ENCODE data around the gene KCNV2. TPM values are rescaled to one million over a fixed set of nuclear protein-coding genes. Genes with fewer than 3 reads are reported as not detected.

KCNV2 gene
- total and polyA plus RNA-seq, 3 experiments from 2014 or later = not detected

DNA sequence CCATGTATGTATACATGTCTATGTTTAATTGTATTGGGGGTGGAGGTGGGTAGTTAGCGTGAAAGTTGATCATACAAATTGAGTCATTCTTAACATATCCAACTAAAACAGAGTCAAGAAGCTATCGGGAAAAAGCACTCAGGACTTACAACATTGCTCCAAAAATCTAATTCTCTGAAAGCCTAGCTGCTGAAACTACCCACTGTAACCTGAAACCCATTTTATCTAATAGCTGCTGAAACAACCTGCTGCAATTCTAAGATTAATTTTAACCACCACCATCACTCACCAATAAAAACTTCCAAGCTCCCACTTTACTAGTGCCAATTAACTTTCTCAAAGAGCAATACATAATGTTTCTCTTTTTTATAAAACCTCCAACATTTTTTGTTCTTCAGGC is 32.2 kb downstream of the KCNV2 start:
- Mint-ChIP-seq H3K27ac (no peak overlapping the region), H3K4me1 (peaks cover 0 to 5% (median 4%) of the 10 kb centered on the region in 3 donors), H3K27me3 (no peaks in the 10 kb centered on the region), H3K36me3 (peaks cover 36 to 45% (median 38%) of the 10 kb centered on the region in 3 donors), H3K9me3 (peaks cover 0 to 4% (median 2%) of the 10 kb centered on the region in 5 donors), H3K4me3 (no peak overlapping the region)
- no peak overlapping the region for H3K4me3 ChIP-seq (ENCODE audit: low read length)
- H3K4me1 ChIP-seq (ENCODE audit: insufficient read depth, low read length) = no peaks in the 10 kb centered on the region
- H3K9me3 ChIP-seq (ENCODE audit: low read length) = no peaks in the 10 kb centered on the region
- CTCF ChIA-PET = no interaction called here
- no peak overlapping the region for H3K27ac ChIP-seq (ENCODE audit: low read depth, low read length)
- DNase-seq = no peak
- no peaks in the 10 kb centered on the region for H3K27me3 ChIP-seq (ENCODE audit: insufficient read depth, low read length, poor library complexity, severe bottlenecking)
- no peaks in the 10 kb centered on the region for H3K36me3 ChIP-seq (ENCODE audit: insufficient read depth, low read length)
- POLR2A ChIA-PET = no interaction called here

- H3K4me3 Mint-ChIP-seq = no peak overlapping the region
- ChIA-PET CTCF (no interaction called here), POLR2A (no interaction called here)
- Histone ChIP-seq H3K36me3 (ENCODE audit: insufficient read depth, low read length) (no peaks in the 10 kb centered on the region), H3K27me3 (ENCODE audit: insufficient read depth, low read length, poor library complexity, severe bottlenecking) (no peaks in the 10 kb centered on the region), H3K9me3 (ENCODE audit: low read length) (no peaks in the 10 kb centered on the region), H3K4me3 (ENCODE audit: low read length) (no peak overlapping the region), H3K27ac (ENCODE audit: low read depth, low read length) (no peak overlapping the region), H3K4me1 (ENCODE audit: insufficient read depth, low read length) (no peaks in the 10 kb centered on the region)
- H3K27me3 Mint-ChIP-seq = peaks cover 0 to 1% of the 10 kb centered on the region in 2 donors
- no peaks in the 10 kb centered on the region for H3K4me1 Mint-ChIP-seq
- DNase-seq = no peak
- peaks cover 0 to 4% (median 0%) of the 10 kb centered on the region in 5 donors for H3K9me3 Mint-ChIP-seq
- peaks cover 22 to 48% (median 37%) of the 10 kb centered on the region in 3 donors for H3K36me3 Mint-ChIP-seq
- H3K27ac Mint-ChIP-seq = no peak overlapping the region
Measured at GRCh38 chr9:2755285-2755684, 38.0 kb downstream of the KCNV2 start.

DNA sequence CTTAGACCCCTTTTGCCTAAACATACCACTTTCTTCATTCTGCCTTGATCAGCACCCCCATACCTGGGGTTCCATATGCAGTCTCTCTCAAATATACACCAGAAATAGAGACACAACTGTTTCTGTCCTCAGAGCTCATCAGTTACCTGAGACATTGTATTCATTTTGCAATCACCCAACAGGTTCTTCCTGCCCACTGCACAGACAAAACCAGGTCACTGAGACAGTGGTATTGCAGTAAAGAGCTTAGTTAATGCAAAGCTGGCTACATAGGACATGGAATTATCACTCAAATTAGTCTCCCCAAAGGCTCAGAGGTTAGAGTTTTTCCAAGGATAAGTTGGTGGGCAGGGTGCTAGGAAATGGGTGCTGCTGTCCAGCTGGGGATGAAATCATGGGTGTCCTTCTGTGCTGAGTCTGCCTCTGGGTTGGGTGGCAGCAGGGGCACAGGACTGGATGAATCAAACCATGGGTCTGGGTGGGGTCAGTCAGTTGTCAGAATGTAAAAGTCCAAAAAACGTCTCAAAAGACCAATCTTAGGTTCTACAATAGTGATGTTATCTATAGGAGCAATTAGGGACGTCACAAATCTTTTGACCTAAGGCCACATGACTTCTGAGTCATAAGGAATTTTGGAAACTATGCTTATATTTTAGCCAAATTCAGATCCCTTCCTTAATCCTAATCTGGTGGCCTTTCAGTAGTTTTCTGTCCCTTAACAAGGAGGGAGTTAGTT is 41.0 kb downstream of the KCNV2 start:
- Mint-ChIP-seq H3K9me3 (peaks cover 0 to 4% (median 0%) of the 10 kb centered on the region in 5 donors), H3K27me3 (peaks cover 0 to 1% of the 10 kb centered on the region in 2 donors), H3K4me1 (no peaks in the 10 kb centered on the region), H3K27ac (no peak overlapping the region), H3K4me3 (no peak overlapping the region), H3K36me3 (peaks cover 15 to 31% (median 30%) of the 10 kb centered on the region in 3 donors)
- H3K27me3 ChIP-seq (ENCODE audit: insufficient read depth, low read length, poor library complexity, severe bottlenecking) = no peaks in the 10 kb centered on the region
- ChIA-PET POLR2A (no interaction called here), CTCF (no interaction called here)
- DNase-seq = no peak
- no peaks in the 10 kb centered on the region for H3K9me3 ChIP-seq (ENCODE audit: low read length)
- no peaks in the 10 kb centered on the region for H3K36me3 ChIP-seq (ENCODE audit: insufficient read depth, low read length)
- H3K4me1 ChIP-seq (ENCODE audit: insufficient read depth, low read length) = no peaks in the 10 kb centered on the region
- H3K4me3 ChIP-seq (ENCODE audit: low read length) = no peak overlapping the region
- H3K27ac ChIP-seq (ENCODE audit: low read depth, low read length) = no peak overlapping the region

DNA sequence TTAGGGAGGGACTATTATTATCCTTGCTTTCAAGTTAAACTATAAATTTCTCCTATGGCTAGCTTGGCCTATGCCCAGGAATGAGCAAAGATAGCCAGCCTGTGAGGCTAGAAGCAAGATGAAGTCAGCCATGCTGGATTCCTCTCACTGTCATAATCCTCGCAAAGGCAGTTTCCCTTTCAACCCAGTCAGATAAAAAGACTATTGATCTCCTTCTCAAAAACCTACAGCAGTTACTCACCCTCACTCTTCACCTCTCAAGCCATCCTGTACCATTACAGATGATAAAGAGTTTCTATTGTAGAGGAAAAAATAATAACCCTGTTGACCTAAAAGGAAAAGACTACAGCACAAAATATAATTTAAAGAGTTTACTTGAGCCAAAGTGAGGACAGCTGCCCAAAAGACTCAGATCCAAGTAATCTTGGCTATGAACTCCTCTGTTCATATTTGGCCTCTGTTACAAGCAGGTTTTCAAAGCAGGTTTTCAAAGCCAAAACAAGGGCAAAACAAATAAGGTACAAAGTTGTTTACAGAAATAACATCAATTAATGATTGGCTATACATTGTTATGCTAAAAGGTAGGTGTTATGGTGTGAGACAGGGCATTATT is 41.7 kb downstream of the KCNV2 start:
- Mint-ChIP-seq H3K9me3 (peaks cover 0 to 4% (median 0%) of the 10 kb centered on the region in 5 donors), H3K36me3 (peaks cover 12 to 25% (median 23%) of the 10 kb centered on the region in 3 donors), H3K4me1 (peaks cover 2 to 6% (median 5%) of the 10 kb centered on the region in 3 donors), H3K27me3 (peaks cover 0 to 1% of the 10 kb centered on the region in 2 donors), H3K4me3 (no peak overlapping the region), H3K27ac (no peak overlapping the region)
- no peaks in the 10 kb centered on the region for H3K36me3 ChIP-seq (ENCODE audit: insufficient read depth, low read length)
- peaks cover 2% of the 10 kb centered on the region for H3K4me1 ChIP-seq (ENCODE audit: insufficient read depth, low read length)
- CTCF ChIA-PET = no interaction called here
- no peaks in the 10 kb centered on the region for H3K9me3 ChIP-seq (ENCODE audit: low read length)
- POLR2A ChIA-PET = no interaction called here
- no peak overlapping the region for H3K4me3 ChIP-seq (ENCODE audit: low read length)
- no peaks in the 10 kb centered on the region for H3K27me3 ChIP-seq (ENCODE audit: insufficient read depth, low read length, poor library complexity, severe bottlenecking)
- DNase-seq = no peak
- no peak overlapping the region for H3K27ac ChIP-seq (ENCODE audit: low read depth, low read length)

DNA sequence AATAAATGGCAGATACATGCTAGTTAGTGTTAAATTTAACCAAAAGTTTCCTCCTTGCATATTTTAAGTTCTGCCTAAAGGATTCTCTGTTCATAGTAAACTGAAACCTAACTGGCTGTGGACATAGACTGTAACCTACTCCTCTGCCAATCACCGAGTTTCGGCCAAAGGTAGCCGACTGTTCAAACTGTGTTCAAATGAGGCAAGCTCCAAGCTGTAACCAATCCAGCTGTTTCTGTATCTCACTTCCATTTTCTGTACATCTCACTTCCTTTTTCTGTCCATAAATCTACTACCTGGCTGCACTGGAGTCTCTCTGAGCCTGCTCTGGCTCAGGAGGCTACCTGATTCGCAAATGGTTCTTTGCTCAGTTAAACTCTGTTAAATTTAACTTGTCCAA is 44.1 kb downstream of the KCNV2 start:
- Mint-ChIP-seq H3K36me3 (peaks cover 11 to 21% (median 16%) of the 10 kb centered on the region in 3 donors), H3K27me3 (peaks cover 0 to 1% of the 10 kb centered on the region in 2 donors), H3K9me3 (no peaks in the 10 kb centered on the region), H3K4me1 (peaks cover 20 to 29% (median 28%) of the 10 kb centered on the region in 3 donors), H3K27ac (no peak overlapping the region), H3K4me3 (no peak overlapping the region)
- Histone ChIP-seq H3K27ac (ENCODE audit: low read depth, low read length) (no peak overlapping the region), H3K4me3 (ENCODE audit: low read length) (no peak overlapping the region), H3K27me3 (ENCODE audit: insufficient read depth, low read length, poor library complexity, severe bottlenecking) (no peaks in the 10 kb centered on the region), H3K4me1 (ENCODE audit: insufficient read depth, low read length) (peaks cover 14% of the 10 kb centered on the region), H3K9me3 (ENCODE audit: low read length) (no peaks in the 10 kb centered on the region), H3K36me3 (ENCODE audit: insufficient read depth, low read length) (no peaks in the 10 kb centered on the region)
- no peak for DNase-seq
- ChIA-PET POLR2A (no interaction called here), CTCF (no interaction called here)

DNA sequence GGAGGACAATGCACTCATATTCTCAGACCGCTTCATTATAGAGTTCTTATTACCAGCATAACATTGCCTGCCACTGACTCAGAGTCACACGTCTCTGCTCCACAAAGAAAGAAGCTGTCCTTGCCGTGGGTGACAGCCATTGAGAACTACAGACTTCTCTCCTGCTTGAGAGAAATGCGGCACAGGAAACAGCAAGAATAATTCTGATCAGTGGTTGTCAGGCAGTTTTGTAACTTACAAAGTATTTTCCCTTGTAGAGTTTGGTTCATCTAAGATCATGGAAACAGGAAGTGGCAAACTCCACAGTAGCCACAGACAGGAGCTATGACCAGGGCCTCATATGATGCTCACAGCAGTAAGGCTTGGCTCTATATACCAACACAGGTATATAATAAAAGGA is 47.0 kb downstream of the KCNV2 start:
- no peaks in the 10 kb centered on the region for H3K9me3 ChIP-seq (ENCODE audit: low read length)
- Mint-ChIP-seq H3K4me1 (peaks cover 20 to 29% (median 28%) of the 10 kb centered on the region in 3 donors), H3K9me3 (no peaks in the 10 kb centered on the region)

GRCh38 chr9:2765250-2765880 is 48.1 kb downstream of the KCNV2 start:
- Mint-ChIP-seq H3K4me1 (peaks cover 20 to 29% (median 28%) of the 10 kb centered on the region in 3 donors), H3K27me3 (no peaks in the 10 kb centered on the region), H3K4me3 (peak overlapping the region in 1 of 7 donors; percentile 3), H3K9me3 (no peaks in the 10 kb centered on the region), H3K27ac (peak overlapping the region in 7 of 8 donors; percentile 13 to 89 (median 56)), H3K36me3 (peaks cover 10 to 33% (median 12%) of the 10 kb centered on the region in 3 donors)
- DNase-seq = no peak
- no peak overlapping the region for H3K27ac ChIP-seq (ENCODE audit: low read depth, low read length)
- POLR2A ChIA-PET = no interaction called here
- CTCF ChIA-PET = no interaction called here
- H3K9me3 ChIP-seq (ENCODE audit: low read length) = no peaks in the 10 kb centered on the region
- no peaks in the 10 kb centered on the region for H3K27me3 ChIP-seq (ENCODE audit: insufficient read depth, low read length, poor library complexity, severe bottlenecking)
- no peak overlapping the region for H3K4me3 ChIP-seq (ENCODE audit: low read length)
- H3K36me3 ChIP-seq (ENCODE audit: insufficient read depth, low read length) = no peaks in the 10 kb centered on the region
- peaks cover 14% of the 10 kb centered on the region for H3K4me1 ChIP-seq (ENCODE audit: insufficient read depth, low read length)

More for the DNA sequence above, 47.0 kb downstream of the KCNV2 start:
- no peaks in the 10 kb centered on the region for H3K27me3 Mint-ChIP-seq
- no peaks in the 10 kb centered on the region for H3K36me3 ChIP-seq (ENCODE audit: insufficient read depth, low read length)
- no peak overlapping the region for H3K27ac ChIP-seq (ENCODE audit: low read depth, low read length)
- CTCF ChIA-PET = no interaction called here
- H3K4me1 ChIP-seq (ENCODE audit: insufficient read depth, low read length) = peaks cover 14% of the 10 kb centered on the region
- no peaks in the 10 kb centered on the region for H3K27me3 ChIP-seq (ENCODE audit: insufficient read depth, low read length, poor library complexity, severe bottlenecking)
- POLR2A ChIA-PET = no interaction called here
- peak overlapping the region in 7 of 8 donors; percentile 47 to 90 (median 77) for H3K27ac Mint-ChIP-seq
- DNase-seq = peak in 2 of 5 donors; percentile 6 to 10
- H3K4me3 Mint-ChIP-seq = peak overlapping the region in 4 of 7 donors; percentile 39 to 54 (median 45)
- peaks cover 11 to 28% (median 11%) of the 10 kb centered on the region in 3 donors for H3K36me3 Mint-ChIP-seq
- no peak overlapping the region for H3K4me3 ChIP-seq (ENCODE audit: low read length)

All from CD8-positive, alpha-beta memory T cell (primary cell).